Activated effector memory CD4-positive, alpha-beta T cell treated with anti-CD3 and anti-CD28 coated beads, Interleukin-2, amount 50 U/mL, for 16 hours (primary cell): ENCODE results near the gene FOXN3.

ENCODE experiments used
- DNase-seq: peaks from one replicate; pipeline ENCODE4 v3.0.0-alpha.2; 2020

FOXN3 gene

DNA sequence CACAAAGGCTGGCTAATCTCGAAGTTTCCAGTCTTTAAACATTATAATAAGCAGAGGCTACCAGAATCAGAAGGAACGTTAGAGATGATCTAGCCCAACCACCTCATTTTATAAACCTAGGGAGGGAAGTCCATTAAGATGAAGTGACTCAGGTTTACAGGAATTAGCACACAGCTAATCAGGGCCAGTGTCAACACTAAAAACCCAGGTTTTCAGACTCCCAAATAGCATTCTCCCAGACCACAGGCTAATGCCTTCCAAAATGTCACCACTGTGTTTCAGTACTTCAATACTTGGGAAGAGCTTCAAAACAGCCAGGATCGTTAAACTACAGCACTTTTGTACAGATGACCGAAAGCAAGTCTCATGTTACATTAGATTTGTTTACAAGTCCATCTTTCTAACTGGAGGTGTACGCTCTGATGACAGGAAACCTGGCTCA lies 89.2 kb downstream of the FOXN3 start:
- no peak for DNase-seq

GRCh38 chr14:89325959-89326358 lies 91.1 kb downstream of the FOXN3 start:
- no peak for DNase-seq

- DNase-seq = no peak
Measured at GRCh38 chr14:89325299-89325883, 91.6 kb downstream of the FOXN3 start.

GRCh38 chr14:89324501-89325298 lies 92.3 kb downstream of the FOXN3 start:
- no peak for DNase-seq

DNA sequence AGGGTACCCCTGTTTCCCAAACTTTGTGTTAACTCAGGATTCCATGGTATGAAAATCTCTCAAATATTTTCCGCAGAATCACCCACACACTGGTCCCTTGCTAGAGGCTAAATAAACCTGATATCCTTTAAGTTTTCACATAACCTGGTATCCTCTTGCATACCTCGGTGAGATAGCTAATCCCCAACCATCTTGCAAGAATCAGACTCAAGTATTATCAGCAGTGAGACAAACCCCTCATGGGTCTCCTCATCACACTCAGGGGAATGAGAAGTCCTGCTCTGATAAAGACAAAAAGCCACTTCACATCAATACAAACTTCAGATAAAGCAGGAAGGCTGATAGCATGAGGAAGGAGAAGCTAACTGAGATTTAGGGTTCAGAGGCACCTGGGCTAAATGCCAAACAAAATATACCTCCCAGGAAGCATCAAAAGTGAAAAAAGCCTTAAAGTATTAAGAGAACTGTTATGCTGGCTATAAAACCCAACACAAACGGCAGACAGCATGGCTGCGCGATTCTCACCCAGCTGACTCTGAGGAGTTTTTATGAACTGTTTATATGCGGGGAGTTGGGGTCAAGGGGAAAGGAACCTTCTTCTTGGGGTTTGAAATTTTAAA lies 96.5 kb downstream of the FOXN3 start:
- no peak for DNase-seq

DNA sequence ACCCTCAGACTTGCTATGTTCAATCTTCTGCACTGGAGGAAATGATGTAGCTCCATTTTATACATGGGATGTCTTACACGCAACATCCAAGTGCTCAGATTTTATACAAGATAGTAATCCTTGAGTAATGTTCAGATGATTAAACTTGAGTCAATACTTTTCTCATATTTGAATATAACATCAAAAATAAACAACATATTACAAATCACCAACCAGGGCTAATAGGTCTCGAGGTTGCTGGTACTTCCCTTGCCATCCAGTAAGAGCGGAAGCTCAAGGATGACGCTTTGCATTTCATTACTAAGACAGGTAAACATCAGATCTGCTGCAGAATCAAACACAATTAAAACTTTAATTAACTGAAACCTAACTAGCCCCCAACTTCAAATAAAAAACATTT lies 97.3 kb downstream of the FOXN3 start:
- DNase-seq = no peak

DNA sequence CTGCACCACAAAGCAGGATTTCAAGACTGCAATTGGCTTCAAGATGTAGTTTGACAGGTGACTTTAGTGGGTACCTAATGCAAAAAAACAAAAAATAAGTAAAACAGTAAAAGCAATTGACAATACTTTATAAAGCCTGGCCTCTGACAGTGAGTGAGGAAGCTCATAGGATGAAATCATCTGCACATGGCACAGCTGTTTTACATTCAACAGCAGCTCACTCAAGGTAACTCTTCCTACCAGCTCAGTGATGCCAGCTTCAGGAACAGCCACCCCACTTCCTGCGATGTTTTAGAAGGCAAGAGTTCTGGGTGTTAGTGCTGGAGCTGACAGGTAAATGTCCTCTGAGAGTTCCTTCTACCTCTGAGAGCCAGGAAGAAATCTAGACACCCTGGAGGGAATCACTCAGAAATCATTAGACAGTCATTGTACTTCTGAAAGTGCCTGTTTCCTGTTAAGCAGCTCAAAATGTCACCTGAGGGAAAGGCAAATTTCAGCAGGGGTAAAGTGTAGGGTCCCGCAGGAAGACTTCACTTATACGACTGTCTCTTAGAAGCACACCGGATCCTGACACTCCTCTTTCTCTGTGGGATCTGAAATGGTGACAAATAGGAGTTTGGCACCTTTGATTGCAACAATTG lies 99.9 kb downstream of the FOXN3 start:
- DNase-seq = no peak

DNA sequence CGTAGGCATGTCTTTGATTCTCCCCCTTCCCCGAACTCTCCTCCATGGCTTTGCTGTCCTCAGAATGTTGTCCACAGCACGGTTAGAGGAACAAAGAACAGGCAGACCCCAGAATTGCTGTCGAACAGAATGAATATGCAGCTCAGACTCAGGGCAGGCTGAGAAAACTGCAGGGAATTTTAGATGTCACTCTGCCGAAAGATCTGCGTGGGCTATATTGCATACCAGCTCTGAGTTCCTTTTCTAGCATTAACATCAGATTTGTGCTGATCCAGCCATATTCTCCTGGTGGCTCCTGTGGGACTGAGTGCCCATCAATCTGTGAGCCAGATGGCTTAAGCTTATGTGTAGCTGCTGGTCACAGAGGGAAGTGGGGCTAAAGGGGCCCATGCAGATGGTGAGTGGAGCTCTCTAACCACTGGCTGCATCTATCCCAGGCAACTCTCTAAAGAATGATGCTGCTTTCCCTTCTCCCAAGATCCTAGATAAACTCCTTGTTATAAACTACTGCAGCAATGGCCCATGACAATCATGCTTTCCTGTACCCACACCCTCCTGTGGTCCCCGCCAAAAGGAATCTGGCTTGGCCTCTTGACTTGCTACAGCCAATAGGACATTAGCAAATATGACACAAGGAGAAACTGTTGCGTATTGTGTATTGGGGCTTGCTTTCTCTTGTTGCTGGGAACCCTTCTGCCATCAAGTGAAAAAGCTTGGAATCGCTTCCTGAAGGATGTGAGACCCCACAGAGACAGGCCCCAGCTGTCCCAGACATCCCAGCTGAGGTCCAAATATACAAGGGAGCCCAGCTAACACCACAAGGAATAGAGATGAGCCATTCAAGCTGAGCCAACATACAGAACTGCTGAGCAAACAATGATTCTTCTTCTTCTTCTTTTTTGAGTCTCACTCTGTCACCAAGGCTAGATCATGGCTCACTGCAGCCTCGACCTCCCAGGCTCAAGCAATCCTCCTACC lies 101.3 kb downstream of the FOXN3 start:
- DNase-seq = no peak

DNA sequence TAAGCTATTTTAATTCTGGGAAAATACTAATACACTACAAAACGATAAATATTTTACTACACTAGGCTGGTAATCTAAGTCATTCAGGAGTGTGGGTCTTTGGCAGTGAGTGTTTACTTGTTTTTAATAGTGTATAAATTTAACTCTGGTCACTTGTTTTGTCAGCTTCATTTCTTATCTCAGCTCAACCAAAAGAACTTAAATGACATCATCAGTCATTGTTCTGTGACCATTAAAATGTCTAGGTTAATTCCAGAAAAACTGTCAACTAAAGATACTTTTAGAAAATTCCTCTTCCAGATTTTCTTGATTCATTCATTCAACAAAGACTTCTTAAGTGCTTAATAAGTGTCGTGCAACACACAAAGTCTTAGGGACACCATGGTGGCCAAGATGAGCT lies 102.8 kb downstream of the FOXN3 start:
- no peak for DNase-seq

DNA sequence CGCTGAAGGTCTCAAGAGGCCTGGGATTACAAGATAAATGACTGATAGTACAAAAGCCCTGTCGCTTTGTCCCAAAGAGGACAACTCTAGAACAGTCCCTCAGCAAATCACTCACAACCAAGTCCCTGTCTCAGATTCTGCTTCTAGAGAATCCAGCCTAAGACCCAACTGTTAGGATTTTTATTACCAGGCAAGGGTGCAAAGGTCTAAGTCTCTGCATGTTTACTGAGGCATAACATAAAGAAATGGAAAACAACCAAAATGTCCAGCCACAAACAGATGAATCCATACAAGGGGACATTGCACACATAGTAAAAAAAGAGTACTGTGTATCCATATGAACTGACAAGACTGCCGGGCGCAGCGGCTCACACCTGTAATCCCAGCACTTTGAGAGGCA lies 104.1 kb downstream of the FOXN3 start:
- no peak for DNase-seq

DNA sequence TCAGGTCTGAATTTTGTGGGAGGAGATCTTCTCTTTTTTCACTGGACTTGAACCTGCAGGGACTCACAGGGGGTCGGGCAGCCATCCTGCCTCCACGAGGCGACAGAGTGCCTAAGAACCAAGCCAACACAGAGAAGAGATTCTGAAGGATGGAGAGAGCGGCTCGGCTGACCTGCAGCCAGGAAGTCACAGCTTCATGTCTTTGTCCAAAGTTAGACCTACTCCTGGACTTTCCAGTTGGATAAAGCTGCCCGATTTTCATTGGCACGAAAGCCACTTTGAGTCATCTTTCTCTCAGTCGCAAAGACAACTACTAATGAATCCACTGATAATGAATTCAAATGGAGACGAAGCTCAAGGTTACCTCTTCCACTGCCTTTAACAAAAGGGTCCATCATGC lies 106.8 kb downstream of the FOXN3 start:
- no peak for DNase-seq

- DNase-seq = no peak
Measured at GRCh38 chr14:89309670-89310177, 107.3 kb downstream of the FOXN3 start.

GRCh38 chr14:89308232-89308959 lies 108.6 kb downstream of the FOXN3 start:
- no peak for DNase-seq

GRCh38 chr14:89307409-89307808 lies 109.6 kb downstream of the FOXN3 start:
- no peak for DNase-seq

DNA sequence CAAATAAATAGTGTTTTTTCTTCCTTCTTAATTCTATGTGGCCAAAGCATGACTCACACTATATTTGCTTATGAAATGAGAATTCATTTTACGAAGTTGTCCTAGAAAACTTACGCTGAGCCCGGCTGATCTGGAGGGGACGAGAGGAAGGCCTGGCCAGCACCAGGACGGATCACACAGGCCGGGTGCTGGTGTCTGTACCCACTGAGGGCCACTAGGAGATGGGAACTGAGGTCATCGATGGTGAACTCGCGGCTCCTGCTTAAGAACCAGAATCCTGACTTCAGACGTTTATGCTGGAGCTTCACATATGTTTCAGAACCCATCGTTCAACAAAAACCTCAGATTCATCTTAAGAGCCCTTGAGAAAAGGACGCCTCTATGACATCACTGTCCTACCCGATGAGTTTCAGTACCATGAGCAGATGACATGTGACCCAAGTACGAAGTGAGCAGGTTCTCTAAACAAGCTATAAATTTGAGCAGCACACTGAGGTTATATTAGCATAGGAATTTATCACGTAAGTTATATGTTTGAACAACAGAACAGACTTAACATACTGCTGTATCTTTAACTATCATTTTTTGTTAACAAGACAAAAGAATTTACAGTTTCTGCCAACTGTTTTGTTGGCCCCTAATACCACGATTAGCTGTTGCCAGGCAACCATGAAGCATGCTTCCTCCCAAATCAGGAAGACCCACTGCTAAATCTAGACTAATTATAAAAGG lies 111.9 kb downstream of the FOXN3 start:
- DNase-seq = no peak

GRCh38 chr14:89304561-89304960 lies 112.5 kb downstream of the FOXN3 start:
- no peak for DNase-seq

DNA sequence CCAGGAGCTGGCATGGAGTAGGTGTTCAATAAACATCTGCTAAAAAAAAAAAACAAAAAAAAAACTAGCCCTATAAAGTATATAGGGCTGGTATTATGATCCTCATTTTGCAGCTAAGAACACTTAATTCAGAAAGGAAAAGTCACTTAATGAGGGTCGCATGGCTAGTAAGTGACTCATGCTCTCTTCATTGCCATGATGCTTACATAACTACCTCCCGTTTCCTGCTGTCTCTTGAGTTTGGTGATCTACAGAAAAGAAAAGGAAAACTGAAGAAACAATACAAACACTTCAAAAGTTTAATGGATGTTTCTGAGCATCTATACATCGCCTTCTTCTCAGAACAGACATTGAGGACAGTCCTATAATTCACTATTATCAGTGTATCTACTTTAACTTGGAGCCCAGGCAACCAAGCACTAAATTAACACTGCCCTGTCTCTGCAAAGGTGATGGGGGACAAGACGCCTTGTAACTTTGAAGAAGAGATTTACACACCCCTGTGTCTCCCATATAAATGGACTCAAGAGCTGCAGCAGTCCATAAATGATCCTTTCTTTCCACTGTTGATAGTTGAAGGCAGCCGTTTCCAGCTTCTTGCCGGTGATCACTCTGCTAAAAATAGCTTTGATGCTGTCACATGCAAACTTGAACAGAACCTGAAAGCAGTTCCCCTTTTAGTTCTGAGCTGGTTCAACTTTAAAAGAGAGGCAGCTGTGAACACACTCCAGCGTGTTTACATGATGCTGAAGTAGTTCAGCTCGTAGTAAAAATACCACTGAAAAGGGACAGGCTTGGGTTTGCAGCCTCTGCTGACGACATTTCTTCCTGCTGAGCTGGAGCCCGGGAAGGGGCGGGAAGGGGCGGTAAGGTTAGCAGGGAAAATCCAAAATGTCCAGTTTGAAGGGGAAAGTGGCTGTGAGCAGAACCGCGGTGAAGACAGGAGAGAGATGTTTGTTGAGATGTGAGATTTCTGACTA lies 113.3 kb downstream of the FOXN3 start:
- no peak for DNase-seq

- DNase-seq = no peak
Measured at GRCh38 chr14:89302396-89302950, 114.6 kb downstream of the FOXN3 start.

- DNase-seq = no peak
Measured at GRCh38 chr14:89299587-89299986, 117.4 kb downstream of the FOXN3 start.
